ENCODE data around the gene PGAM1. TPM values are rescaled to one million over a fixed set of nuclear protein-coding genes. Genes with fewer than 3 reads are reported as not detected.

The PGAM1 gene
- polyA plus RNA-seq, 1 donor from 2014 or later = 195 TPM

DNA sequence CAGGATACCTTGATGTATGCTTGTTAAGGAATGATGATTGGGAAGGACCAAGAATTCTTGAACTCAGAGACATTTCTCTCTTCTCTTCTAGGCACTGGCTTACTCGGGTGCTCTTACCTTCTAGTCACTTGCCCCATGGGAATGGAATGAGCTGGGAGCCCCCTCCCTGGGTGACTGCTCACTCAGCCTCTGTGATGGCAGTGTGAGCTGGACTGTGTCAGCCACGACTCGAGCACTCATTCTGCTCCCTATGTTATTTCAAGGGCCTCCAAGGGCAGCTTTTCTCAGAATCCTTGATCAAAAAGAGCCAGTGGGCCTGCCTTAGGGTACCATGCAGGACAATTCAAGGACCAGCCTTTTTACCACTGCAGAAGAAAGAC, 30.7 kb downstream of the PGAM1 start:
- Histone ChIP-seq H3F3A (ENCODE audit: insufficient read depth, low read length, poor library complexity, severe bottlenecking) (no peaks in the 10 kb centered on the region), H3K9ac (ENCODE audit: low read length) (no peak overlapping the region), H3K9me3 (ENCODE audit: low read length) (no peaks in the 10 kb centered on the region), H3K4me2 (ENCODE audit: low read length) (no peak overlapping the region), H3K27me3 (ENCODE audit: insufficient read depth, low read depth, low read length) (no peaks in the 10 kb centered on the region), H3K4me3 (ENCODE audit: low read length) (no peak overlapping the region), H3K79me2 (replicated peaks; ENCODE audit: insufficient read depth, low read length) (no peaks in the 10 kb centered on the region), H2AFZ (ENCODE audit: low read depth, low read length) (no peak overlapping the region), H3K36me3 (ENCODE audit: insufficient read depth, low read length) (peaks cover 11% of the 10 kb centered on the region), H3K9me2 (ENCODE audit: insufficient read depth, low read length) (no peaks in the 10 kb centered on the region), H3K27ac (ENCODE audit: low read length) (no peak overlapping the region), H4K20me1 (ENCODE audit: insufficient read depth) (no peaks in the 10 kb centered on the region)
- TF ChIP-seq, protein P1, sequence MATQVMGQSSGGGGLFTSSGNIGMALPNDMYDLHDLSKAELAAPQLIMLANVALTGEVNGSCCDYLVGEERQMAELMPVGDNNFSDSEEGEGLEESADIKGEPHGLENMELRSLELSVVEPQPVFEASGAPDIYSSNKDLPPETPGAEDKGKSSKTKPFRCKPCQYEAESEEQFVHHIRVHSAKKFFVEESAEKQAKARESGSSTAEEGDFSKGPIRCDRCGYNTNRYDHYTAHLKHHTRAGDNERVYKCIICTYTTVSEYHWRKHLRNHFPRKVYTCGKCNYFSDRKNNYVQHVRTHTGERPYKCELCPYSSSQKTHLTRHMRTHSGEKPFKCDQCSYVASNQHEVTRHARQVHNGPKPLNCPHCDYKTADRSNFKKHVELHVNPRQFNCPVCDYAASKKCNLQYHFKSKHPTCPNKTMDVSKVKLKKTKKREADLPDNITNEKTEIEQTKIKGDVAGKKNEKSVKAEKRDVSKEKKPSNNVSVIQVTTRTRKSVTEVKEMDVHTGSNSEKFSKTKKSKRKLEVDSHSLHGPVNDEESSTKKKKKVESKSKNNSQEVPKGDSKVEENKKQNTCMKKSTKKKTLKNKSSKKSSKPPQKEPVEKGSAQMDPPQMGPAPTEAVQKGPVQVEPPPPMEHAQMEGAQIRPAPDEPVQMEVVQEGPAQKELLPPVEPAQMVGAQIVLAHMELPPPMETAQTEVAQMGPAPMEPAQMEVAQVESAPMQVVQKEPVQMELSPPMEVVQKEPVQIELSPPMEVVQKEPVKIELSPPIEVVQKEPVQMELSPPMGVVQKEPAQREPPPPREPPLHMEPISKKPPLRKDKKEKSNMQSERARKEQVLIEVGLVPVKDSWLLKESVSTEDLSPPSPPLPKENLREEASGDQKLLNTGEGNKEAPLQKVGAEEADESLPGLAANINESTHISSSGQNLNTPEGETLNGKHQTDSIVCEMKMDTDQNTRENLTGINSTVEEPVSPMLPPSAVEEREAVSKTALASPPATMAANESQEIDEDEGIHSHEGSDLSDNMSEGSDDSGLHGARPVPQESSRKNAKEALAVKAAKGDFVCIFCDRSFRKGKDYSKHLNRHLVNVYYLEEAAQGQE (IDR thresholded peaks at IDR 0.05; ENCODE audit: borderline replicate concordance) = no peak
- TF ChIP-seq SMC3 (conservative IDR thresholded peaks at IDR 0.05; ENCODE audit: poor library complexity) (no peak), RAD21 (conservative IDR thresholded peaks at IDR 0.05) (no peak), POLR2AphosphoS5 (IDR thresholded peaks at IDR 0.05) (no peak), MXI1 (conservative IDR thresholded peaks at IDR 0.05; ENCODE audit: poor library complexity, severe bottlenecking) (no peak), EP300 (conservative IDR thresholded peaks at IDR 0.05; ENCODE audit: poor library complexity, severe bottlenecking) (no peak), EZH2 (IDR thresholded peaks at IDR 0.05; ENCODE audit: borderline replicate concordance, insufficient read depth, low read length, poor library complexity, severe bottlenecking) (no peak), TAF1 (IDR thresholded peaks at IDR 0.05; ENCODE audit: low read depth) (no peak)
- TF ChIP-seq, protein P2, sequence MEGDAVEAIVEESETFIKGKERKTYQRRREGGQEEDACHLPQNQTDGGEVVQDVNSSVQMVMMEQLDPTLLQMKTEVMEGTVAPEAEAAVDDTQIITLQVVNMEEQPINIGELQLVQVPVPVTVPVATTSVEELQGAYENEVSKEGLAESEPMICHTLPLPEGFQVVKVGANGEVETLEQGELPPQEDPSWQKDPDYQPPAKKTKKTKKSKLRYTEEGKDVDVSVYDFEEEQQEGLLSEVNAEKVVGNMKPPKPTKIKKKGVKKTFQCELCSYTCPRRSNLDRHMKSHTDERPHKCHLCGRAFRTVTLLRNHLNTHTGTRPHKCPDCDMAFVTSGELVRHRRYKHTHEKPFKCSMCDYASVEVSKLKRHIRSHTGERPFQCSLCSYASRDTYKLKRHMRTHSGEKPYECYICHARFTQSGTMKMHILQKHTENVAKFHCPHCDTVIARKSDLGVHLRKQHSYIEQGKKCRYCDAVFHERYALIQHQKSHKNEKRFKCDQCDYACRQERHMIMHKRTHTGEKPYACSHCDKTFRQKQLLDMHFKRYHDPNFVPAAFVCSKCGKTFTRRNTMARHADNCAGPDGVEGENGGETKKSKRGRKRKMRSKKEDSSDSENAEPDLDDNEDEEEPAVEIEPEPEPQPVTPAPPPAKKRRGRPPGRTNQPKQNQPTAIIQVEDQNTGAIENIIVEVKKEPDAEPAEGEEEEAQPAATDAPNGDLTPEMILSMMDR (IDR thresholded peaks at IDR 0.05; ENCODE audit: poor library complexity, severe bottlenecking) = no peak

DNA sequence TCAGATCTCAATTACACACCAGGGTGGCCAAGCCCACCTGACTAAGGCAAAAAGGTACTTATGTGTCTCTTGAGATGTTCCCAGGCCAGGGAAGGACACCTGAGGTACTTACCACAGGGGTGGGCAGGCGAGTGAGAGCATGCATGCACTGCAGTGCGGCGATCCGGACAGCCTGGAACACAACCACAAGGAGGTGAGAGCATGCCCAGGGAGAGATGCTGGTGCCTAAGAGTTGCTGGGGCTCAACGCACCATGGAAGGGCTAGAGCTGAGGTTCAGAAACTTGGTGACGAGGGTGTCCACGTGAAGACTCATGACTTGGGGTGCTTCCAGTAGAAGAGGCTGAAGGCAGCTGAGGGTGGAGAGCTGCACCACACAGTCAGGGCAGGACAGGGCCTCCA, 33.1 kb downstream of the PGAM1 start:
- H3K27ac ChIP-seq (ENCODE audit: low read length) = no peak overlapping the region
- no peak overlapping the region for H3K9ac ChIP-seq (ENCODE audit: low read length)
- H3K9me2 ChIP-seq (ENCODE audit: insufficient read depth, low read length) = no peaks in the 10 kb centered on the region
- no peaks in the 10 kb centered on the region for H3K9me3 ChIP-seq (ENCODE audit: low read length)
- no peaks in the 10 kb centered on the region for H3F3A ChIP-seq (ENCODE audit: insufficient read depth, low read length, poor library complexity, severe bottlenecking)
- peaks cover 11% of the 10 kb centered on the region for H3K36me3 ChIP-seq (ENCODE audit: insufficient read depth, low read length)
- H3K4me3 ChIP-seq (ENCODE audit: low read length) = no peak overlapping the region
- H4K20me1 ChIP-seq (ENCODE audit: insufficient read depth) = no peaks in the 10 kb centered on the region
- no peaks in the 10 kb centered on the region for H3K79me2 ChIP-seq (replicated peaks; ENCODE audit: insufficient read depth, low read length)
- H2AFZ ChIP-seq (ENCODE audit: low read depth, low read length) = no peak overlapping the region
- H3K27me3 ChIP-seq (ENCODE audit: insufficient read depth, low read depth, low read length) = no peaks in the 10 kb centered on the region
- H3K4me2 ChIP-seq (ENCODE audit: low read length) = no peak overlapping the region
- no peak for TF ChIP-seq POLR2AphosphoS5 (IDR thresholded peaks at IDR 0.05)

DNA sequence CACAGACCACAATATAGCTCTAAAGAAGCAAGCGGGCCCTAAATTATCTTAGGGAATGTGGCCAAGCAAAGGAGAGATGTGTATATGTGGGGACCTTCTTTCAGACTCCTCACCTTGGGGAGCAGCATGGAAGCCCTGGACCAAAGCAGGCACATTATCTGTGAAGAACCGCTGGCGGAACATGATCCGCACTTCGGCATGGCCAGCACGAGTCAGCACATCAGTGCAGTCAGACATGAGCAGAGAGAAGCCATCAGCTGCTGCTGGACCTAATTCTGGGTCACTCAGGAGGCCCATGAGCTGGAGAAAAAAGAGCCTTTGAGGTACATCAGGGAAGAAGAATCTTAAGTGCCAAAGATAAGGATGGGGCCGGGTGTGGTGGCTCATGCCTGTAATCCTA, 33.9 kb downstream of the PGAM1 start:
- TF ChIP-seq EP300 (conservative IDR thresholded peaks at IDR 0.05; ENCODE audit: poor library complexity, severe bottlenecking) (no peak), EZH2 (IDR thresholded peaks at IDR 0.05; ENCODE audit: borderline replicate concordance, insufficient read depth, low read length, poor library complexity, severe bottlenecking) (no peak), RAD21 (conservative IDR thresholded peaks at IDR 0.05) (no peak), TAF1 (IDR thresholded peaks at IDR 0.05; ENCODE audit: low read depth) (no peak), MXI1 (conservative IDR thresholded peaks at IDR 0.05; ENCODE audit: poor library complexity, severe bottlenecking) (no peak), POLR2AphosphoS5 (IDR thresholded peaks at IDR 0.05) (no peak), SMC3 (conservative IDR thresholded peaks at IDR 0.05; ENCODE audit: poor library complexity) (no peak)
- TF ChIP-seq, protein P1 (IDR thresholded peaks at IDR 0.05; ENCODE audit: borderline replicate concordance) = no peak
- TF ChIP-seq, protein P2 (IDR thresholded peaks at IDR 0.05; ENCODE audit: poor library complexity, severe bottlenecking) = no peak
- H3K9me2 ChIP-seq (ENCODE audit: insufficient read depth, low read length) = no peaks in the 10 kb centered on the region
- H3K79me2 ChIP-seq (replicated peaks; ENCODE audit: insufficient read depth, low read length) = no peaks in the 10 kb centered on the region
- H4K20me1 ChIP-seq (ENCODE audit: insufficient read depth) = no peaks in the 10 kb centered on the region
- H3K27me3 ChIP-seq (ENCODE audit: insufficient read depth, low read depth, low read length) = no peaks in the 10 kb centered on the region
- peaks cover 11% of the 10 kb centered on the region for H3K36me3 ChIP-seq (ENCODE audit: insufficient read depth, low read length)
- H3K27ac ChIP-seq (ENCODE audit: low read length) = no peak overlapping the region
- H3K9me3 ChIP-seq (ENCODE audit: low read length) = no peaks in the 10 kb centered on the region
- no peaks in the 10 kb centered on the region for H3F3A ChIP-seq (ENCODE audit: insufficient read depth, low read length, poor library complexity, severe bottlenecking)
- H3K9ac ChIP-seq (ENCODE audit: low read length) = no peak overlapping the region
- no peak overlapping the region for H2AFZ ChIP-seq (ENCODE audit: low read depth, low read length)
- H3K4me2 ChIP-seq (ENCODE audit: low read length) = no peak overlapping the region
- no peak overlapping the region for H3K4me3 ChIP-seq (ENCODE audit: low read length)

All from neural cell (in vitro differentiated cells).